GM20431 (cell line): Measurements from ENCODE around the gene ARAP1.
"Not testable (repeated sequence)": the region's sequence is repeated elsewhere in the genome, so short reads cannot be mapped to it uniquely, and the experiment has no call there.

ENCODE experiments used
- in situ Hi-C: fragments of 300-500 bp; cut with MseI, MboI; formaldehyde crosslinking; loops from one replicate; pipeline ENCODE4 v1.15.0; 2020; ENCODE audit warnings: low sequenced_read_pairs; ENCODE audit not compliant: unreplicated experiment

The ARAP1 gene

DNA sequence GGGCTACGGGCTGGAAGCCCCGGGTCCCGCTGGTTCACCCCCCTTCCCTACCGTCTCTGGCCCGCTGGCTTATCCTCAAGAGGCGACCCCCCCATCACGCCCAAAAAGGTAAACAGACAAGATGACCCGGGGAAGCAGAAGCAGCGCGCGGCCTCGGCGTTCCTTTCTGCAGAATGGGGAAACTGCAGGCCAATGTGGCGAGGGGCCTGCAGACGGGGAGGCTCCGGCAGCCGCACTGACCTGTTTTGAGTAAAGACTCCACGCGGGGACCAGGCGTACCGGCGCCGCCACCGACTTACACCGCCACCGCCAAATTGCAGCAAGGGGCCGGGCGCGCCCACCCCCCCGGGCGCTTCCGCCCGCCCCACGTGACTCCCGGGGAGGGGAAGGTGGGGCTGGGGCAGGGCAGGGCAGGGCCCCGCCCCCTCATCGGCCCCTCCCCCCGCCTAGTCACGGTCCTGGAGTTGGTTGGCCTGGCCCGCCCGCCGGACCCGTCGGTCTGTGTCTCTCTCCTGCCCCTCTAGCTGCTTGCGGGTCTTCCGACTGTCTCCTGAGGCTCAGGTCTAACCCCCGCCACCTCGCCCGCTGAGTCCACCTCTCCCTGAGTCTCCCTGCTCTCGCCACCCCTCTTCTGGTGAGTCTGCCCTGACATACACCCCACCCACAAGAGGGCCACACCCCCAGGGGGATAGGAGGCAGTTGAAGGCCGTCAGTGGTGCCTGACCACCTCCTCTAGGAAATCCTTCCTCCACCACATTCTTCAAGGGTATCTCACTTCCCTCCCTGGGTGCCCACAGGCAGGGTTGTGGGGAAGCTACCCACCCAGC lies at the start of gene ARAP1:
TSS of gene ARAP1 (minus strand) at position 321 of the 827 bp plus-strand sequence. CDS start 25,280 bp downstream, outside the sequence.
- in situ Hi-C loops = no loop called here

DNA sequence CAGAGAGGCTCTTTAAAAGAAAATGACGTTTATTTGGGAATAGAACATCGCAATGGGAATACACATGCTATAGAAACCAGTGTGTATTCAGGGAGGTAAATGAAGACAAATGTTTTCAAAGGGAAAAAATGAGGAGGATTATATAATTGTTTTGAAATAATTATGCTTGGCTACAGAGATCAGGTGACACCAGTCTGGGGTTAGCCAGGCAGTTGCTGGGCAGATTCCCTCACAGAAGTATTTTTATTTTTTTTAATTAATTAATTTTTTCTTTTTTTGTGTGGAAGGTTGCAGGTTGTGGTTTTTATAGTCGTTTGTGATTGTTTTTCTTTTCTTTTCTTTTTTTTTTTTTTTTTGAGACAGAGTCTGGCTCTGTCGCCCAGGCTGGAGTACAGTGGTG lies 47.2 kb upstream of the ARAP1 start:
- in situ Hi-C loops = no loop called here

DNA sequence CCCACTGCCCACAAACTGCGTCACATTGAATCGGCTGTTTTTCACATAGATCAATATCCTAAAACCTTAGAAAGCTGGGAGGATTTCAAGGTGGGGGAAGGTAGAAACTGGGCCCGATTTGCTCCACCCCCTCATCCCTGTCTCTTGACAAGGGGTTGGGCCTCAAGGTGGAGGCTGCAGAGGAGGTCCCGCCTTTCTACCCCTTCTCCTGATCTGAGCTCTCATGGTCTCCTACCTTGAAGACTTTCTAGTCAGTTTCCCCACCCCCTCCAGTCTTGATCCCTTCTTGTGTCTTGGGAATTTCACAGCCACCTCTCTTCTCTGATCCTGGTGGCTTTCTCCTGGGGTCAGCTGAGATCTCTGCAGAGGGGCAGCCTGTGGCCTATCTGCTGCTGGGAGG lies 46.2 kb upstream of the ARAP1 start:
- in situ Hi-C loops = no loop called here

DNA sequence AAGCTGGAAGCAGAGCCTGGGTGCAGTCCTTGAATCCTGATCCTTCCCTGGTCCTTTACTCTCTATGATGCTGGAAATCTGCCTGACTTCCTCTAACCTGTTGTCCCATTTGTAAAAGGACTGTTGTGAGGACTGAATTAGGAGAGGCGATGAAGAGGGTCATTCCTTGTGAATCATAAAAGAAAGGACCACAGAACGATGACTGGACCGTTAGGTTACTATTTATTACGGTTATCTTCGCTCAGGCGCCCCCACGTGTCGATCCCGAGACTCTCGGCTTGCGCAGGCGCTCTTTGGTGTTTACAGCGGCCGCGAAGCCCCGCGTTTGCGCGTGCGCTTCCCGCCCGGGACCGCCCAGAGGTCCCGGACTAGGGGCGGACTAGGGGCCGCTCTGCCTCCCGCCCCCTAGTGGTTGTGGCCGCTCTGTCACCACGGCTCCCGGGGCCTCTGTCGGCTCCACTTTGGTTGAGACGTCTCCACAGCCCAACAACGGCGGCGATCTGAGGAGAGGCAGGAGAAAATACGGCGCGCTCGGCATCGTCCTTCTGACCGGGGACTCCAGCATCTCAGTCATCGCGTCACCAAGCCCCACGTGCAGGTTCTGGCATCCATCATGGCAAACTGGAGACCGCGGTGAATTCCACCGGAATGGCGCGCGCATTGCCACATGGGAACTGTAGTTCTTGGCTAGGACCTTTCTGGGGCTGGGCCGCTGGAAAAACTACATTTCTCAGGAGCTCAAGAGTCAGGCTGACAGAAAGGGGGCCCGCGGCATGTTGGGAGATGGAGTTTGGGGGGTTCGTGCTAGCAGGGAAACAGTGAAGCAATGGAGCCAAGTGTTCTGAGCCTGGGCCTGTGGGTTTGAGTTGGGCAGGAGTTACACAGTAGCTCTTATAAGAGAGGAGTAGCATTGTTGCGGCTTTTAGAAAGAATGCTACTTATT lies 41.5 kb upstream of the ARAP1 start, which contains the start of gene STARD10:
TSS of gene STARD10 (minus strand) at position 623 of the 943 bp plus-strand sequence. CDS start 12,866 bp downstream, outside the sequence.
- in situ Hi-C loops = no loop called here

DNA sequence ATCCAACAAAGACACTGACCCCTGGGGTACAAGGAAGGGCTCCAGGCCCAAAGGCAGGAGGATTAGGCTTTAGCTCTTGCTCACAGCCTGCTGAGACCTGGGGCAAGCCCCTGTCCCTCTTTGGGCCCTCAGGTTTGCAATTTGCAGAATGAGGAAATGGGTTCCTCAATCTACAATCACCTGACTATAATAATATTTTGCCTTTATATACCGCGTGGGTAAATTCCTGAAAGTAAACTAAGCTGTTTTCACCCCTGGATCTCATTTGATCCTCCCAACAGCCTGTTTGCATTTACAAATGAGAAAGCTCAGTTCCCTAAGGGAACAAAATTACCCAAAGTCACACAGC lies 40.8 kb upstream of the ARAP1 start:
- in situ Hi-C loops = no loop called here

DNA sequence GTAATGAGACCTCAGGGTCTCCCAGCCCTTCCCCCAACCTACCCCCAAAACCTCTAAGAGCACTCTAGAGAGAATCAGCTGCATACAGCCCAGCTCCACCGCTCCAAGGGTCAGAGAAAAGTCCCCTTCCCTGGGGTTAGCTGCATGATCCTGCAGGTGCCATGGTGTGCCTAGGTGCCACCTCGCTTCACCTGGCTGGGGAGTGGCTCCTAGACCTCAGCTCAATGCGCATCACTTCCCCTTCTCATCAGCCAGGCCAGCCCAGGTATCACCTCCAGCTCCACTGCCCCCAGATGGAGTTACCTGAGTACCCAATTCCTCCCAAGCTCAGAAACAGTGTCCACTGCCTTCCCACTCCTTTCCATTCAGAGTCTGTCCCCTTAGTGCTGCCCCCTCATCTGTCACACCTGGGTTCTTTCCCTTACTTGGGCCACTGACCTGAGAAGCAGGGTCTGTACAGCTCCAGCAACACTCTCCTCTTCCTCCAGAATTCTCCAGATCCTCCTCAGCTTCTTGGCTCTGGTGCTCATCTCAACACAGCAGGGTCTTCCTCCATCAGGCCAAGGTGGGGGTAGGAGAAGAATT lies 40.3 kb upstream of the ARAP1 start:
- in situ Hi-C loops = no loop called here

DNA sequence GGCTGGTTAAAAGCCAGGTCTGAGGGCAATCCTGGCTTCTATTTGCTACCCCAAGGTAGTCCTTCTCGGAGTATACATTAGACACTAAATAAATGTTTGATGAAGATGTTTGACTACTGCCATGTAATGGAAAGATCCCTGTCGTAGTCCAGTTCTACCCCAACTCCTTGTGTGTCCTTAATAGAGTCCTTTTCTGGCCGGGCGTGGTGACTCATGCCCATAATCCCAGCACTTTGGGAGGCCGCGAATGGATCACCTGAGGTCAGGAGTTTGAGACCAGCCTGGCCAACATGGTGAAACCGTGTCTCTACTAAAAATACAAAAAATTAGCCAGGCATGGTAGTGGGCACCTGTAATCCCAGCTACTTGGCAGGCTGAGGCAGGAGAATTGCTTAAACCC lies 39.0 kb upstream of the ARAP1 start:
- in situ Hi-C loops = not testable (repeated sequence)

DNA sequence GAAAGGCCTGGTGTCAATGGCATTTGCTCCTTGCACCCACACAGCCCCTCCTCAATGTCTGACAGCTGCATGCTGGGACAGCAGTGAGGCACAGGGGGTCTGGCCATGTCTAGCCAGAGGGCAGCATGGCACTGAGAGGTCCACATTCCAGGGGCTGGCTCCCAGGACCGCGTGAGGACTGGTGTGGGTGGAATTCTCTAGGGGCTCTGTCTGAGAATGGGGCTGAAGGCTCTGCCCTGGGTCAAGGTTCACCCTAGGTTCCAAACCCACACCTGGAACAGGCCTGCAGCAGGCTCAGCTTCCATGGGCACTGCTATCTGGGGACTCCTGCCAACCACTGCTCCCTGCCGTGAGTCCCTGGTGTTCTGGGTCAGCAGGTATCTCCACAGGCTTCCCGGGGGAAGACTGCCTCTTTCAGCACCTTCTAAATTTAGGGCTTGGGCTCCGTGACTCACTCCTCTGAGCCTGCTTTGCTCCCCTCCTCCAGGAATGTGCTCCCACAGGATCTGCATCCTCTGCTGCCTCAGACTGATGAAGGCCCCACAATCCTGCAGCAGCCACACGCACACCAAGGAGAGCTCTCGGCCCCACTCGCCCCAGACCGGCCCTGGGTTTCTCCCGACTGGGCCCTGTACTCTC lies 37.4 kb upstream of the ARAP1 start:
- in situ Hi-C loops = loop anchor here (10.0 kb wide), 1 partner anchor 65 kb away; no protein-coding TSS in a partner anchor

DNA sequence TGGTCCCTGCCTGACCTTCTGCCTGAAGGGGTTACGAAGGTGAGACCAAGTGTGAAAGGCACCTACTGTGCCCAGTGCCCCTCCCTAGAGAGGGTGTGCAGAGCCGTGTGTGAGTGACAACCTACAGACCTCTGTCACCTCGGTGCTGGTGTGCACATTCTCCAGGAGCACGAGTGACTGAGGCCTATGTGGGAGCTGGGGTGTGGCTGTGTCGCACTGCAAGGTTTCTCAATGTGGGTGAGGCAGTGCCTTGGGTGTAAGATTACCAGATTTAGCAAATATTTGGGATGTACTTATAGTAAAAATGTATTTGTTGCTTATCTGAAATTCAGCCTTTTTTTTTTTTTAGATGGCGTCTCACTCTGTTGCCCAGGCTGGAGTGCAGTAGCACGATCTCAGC lies 36.0 kb upstream of the ARAP1 start:
- in situ Hi-C loops = loop anchor here (10.0 kb wide), 1 partner anchor 63 kb away; no protein-coding TSS in a partner anchor

DNA sequence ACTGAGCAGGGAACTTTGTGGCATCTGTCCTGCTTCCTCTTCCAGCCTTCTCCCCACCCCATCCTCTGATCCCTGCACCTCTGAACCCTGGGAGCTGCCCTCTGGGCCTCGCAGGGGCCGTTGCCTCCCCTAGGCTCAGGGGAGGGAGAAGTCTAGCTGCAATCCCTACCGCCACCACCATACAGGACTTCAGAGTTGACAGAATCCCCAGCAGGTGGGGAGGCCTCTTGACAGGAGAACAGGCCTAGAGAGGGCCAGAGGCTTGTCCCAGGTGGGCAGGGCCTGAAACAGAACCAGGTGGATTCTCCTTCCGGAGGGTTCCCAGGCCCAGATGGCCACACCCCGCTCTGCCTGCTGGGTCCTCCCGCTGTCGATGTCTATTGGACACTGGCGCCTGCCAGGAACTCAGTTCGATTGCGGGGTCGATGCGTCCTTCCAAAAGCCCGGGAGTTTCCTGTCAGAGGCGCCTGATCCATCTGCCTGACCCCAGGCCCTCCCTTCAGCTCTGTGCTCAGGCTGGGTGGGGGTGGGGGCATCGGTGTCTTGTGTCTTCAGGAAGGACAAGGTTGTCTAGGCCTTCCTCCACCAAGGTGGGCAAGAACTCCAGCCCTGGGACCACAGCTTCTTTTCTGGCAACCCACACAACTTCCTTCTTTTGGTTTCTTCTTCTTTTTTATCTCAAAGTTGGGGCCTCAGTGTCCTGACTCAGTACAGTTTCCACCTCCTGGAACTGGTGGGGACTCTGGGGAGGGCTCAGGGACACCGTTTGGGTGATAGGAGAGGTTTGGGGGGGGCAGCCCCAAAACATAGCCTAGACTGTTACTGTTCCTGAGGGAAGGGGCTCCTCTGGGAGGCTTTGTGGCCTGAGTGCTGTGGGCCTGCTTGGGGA lies 35.3 kb upstream of the ARAP1 start:
- in situ Hi-C loops = loop anchor here (10.0 kb wide), 1 partner anchor 63 kb away; no protein-coding TSS in a partner anchor

DNA sequence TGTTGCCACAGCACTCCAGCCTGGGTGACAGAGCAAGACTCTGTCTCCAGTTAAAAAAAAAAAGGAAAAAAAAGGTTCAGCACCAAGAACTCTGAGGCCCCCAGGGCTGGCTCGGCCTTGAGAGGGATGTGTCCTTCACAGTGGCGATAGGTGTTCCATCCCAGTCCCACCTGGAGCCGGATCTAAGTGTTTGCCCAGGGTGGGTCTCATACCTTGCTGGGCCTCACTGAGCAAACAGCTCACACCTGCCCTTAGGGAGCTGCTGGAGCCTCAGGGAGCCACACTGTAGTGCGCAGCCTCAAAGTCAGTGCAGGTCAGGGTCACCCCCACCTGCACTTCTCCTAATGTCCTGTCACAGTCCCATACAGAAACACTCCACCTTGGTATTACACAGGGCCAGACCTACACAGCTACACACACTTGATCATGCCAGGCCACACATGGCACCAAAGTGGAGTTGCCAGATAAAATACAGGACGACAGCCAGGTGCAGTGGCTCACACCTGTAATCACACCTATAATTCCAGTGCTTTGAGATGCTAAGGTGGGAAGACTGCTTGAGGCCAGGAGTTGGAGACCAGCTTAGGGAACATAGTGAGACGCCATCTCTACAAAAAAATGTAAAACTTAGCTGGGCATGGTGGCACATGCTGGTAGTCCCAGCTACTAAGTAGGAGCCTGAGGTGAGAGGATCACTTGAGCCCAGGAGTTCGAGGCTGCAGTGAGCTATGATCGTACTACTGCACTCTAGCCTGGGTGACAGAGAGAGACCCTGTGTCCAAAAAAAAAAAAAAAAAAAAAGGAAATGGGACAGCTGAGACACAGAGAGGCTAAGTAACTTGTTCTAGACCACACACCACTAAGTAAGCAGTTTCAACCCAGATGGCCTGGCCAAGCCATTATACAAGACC lies 34.4 kb upstream of the ARAP1 start:
- in situ Hi-C loops = loop anchor here (10.0 kb wide), 1 partner anchor 62 kb away; no protein-coding TSS in a partner anchor

DNA sequence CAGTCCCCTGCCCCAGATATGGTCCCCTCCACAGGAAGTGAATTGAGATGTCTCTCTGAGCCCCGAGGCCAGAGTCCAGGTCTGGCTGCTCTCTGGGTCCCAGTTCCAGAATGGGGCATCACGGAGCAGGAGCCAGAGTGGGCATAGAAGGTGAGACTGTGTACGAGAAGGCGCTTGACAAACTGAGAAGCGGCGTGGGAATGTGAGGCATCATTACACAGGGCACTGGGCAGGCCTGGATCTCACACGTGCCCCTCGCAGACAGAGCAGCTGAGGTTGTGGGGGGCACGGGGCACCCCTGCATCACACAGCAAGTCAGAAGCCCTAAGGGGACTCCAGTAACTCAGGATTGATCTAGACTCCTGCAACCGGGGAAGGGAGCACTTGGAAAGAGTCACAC lies 32.5 kb upstream of the ARAP1 start:
- in situ Hi-C loops = loop anchor here (10.0 kb wide), 1 partner anchor 60 kb away; no protein-coding TSS in a partner anchor

DNA sequence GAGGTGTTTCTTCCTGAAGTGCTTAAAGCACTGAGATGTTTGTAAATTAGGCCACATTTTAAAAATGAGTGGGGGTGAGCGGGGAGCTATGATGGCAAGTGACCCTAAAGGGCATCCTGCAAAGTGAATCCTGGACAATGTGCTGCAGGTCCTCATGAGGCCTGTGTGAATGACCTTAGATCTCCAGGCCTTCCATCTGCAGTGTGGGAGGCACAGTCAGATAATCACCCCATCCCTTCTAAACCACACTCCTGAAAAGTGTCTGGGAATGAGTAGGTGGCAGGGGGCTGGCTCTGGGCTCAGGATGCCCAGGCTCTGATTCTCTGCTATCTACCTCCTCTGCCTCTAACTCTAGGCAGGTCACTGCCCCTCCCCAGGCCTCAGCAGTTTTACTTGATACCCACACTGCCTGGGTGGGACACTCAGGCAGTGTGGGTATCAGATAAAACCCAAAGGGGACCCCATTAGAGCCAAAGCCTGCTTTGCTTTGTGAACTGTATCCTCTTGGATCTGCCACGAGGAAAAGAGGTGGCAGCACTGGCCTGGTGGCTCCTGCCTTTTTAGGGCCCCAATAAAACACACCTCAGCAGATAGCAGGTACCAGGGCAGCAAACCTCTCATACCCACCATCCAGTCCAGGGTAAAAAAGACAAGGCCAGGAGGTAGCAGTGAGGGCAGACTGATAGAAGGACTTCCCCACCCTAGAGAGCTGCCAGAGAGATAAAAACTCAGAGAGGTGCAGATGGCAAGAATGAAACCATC lies 31.1 kb upstream of the ARAP1 start:
- in situ Hi-C loops = loop anchor here (10.0 kb wide), 1 partner anchor 59 kb away; no protein-coding TSS in a partner anchor

DNA sequence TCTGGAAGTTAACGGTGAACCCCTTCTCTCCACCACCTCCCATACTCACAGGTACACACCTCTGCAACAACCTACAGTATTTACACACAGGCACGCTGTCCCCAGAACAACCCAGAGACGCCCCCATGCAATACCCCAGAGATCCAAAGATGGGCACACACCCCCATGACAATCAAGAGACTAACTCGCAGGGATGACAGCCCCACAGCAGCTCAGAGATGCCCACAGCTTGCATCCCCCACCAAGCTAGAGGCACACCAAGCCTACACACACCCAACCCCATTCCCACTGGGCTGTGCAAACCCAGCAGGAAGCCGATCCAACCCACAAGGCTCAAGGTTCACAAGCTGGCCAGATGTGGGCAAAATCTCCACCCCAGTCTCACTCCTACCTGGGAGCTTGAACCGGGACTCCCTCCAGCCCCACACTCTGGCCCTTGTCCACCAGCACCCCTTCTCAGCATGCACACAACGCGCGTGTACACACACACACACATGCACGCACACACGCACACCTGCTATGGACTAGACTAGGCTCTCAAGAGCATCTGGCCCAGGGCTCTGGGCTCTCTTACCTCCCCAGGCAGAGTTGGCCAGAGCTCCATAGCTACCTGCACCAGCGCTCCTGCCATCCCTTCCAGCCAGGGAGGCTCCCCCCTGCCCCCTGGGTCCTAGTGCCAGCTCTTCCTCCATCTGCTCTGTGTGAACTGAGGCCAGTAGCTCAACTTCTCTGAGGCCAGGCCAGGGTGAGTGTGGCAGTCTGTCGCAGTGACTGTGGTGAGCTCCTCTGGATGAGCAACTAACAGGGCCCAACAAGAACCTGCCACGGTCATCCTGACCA lies 30.1 kb upstream of the ARAP1 start:
- in situ Hi-C loops = loop anchor here (10.0 kb wide), 1 partner anchor 58 kb away; no protein-coding TSS in a partner anchor

DNA sequence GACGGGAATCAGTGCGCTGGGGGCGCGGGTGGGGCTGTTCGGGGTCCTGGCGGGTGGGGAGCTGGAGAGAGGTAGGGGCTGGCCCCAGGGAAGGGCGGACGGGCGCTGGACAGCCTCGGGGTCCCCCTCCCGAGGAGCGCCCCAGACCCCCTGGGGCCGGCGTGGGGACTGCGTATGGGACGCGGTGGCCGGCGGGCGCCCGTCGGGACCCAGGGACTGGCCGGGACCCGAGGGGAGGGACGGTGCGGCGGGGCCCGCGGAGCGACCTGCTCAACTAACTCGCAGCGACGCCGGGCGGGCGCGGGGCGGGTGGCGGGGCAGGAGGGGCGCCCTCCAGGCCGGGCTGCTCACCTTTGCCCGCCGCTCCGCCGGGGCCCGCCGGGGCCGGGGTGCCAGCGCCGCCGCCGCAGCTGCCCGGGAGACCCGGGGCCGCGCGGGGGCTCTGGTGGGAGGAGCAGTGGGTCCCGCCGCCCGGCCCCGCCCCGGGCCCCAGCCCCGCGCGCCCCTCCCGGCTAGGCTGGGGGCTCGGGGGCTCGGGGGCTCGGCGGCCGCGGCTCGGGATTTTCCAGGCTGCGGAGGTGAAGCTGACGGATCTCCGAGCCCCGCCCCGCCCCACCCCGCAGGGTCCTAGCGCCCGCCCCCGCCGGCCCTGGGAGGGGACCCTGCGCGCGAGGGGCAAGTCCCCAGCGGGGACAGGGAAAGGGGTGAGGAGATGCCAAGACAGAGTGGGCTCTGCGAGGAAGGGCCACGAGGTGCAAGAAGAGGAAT lies 29.3 kb upstream of the ARAP1 start:
- in situ Hi-C loops = loop anchor here (10.0 kb wide), 1 partner anchor 57 kb away; no protein-coding TSS in a partner anchor

DNA sequence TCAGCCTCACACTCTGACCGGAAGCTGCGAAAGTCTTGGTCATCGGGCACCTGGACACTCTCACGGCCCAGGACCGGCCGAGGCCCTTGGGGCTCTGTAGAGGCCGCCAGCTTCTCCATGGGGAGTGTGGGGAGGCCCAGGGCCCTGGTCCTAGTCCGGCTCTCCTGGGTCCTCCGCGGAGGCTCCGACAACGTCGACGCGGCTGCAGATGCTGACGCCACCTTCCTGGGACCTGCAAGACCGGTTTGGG lies 28.8 kb upstream of the ARAP1 start:
- in situ Hi-C loops = loop anchor here (10.0 kb wide), 1 partner anchor 56 kb away; no protein-coding TSS in a partner anchor
